CD14-positive monocyte (primary cell): ENCODE measurements around the gene FRG1. TPM values are rescaled to one million over a fixed set of nuclear protein-coding genes. Genes with fewer than 3 reads are reported as not detected.
"Not testable (repeated sequence)": the region's sequence is repeated elsewhere in the genome, so short reads cannot be mapped to it uniquely, and the experiment has no call there.

Source experiments
- DNase-seq, 3 donors: peaks; one replicate each; pipeline ENCODE4 v3.0.0-alpha.2; 2011 to 2022
- H2AFZ ChIP-seq: 2 replicates; pipeline ENCODE4 v1.6.0; 2012; ENCODE audit warnings: mild to moderate bottlenecking, low read depth, low read length, inconsistent platforms; ENCODE audit not compliant: insufficient read depth, poor library complexity, severe bottlenecking
- H3K27ac ChIP-seq, 2 donors: 1 replicate in 1 of 2; 2 replicates in 1 of 2; pipeline ENCODE4 v1.5.1; 2012 to 2013; ENCODE audit warnings: low read length in 2 of 2, control low read depth in 1 of 2, inconsistent platforms in 1 of 2, low read depth in 1 of 2, mild to moderate bottlenecking in 1 of 2
- H3K27me3 ChIP-seq, 2 donors: one replicate each; pipeline versions ENCODE4 v1.6.0 to v1.6.1; 2011 to 2013; ENCODE audit warnings: low read length in 2 of 2; ENCODE audit not compliant: control insufficient read depth in 2 of 2, insufficient read depth in 2 of 2
- H3K36me3 ChIP-seq, 2 donors: replicated peaks in 1 of 2; 1 replicate in 1 of 2; 2 replicates in 1 of 2; pipeline versions ENCODE4 v1.5.1 to v1.6.1; 2012 to 2013; ENCODE audit warnings: low read length in 2 of 2, control low read depth in 1 of 2, inconsistent platforms in 1 of 2, mild to moderate bottlenecking in 1 of 2; ENCODE audit not compliant: insufficient read depth in 2 of 2, control insufficient read depth in 1 of 2
- H3K4me1 ChIP-seq, 2 donors: 1 replicate in 1 of 2; 2 replicates in 1 of 2; pipeline versions ENCODE4 v1.5.1 to v1.6.1; 2012 to 2013; ENCODE audit warnings: low read length in 2 of 2, control low read depth in 1 of 2, inconsistent platforms in 1 of 2, mild to moderate bottlenecking in 1 of 2, moderate library complexity in 1 of 2; ENCODE audit not compliant: insufficient read depth in 2 of 2, control insufficient read depth in 1 of 2
- H3K4me2 ChIP-seq: replicated peaks from 2 replicates; pipeline ENCODE3; 2012; ENCODE audit warnings: low read length, moderate library complexity, mild to moderate bottlenecking; ENCODE audit not compliant: poor library complexity, severe bottlenecking; ENCODE audit errors: extremely low read depth
- H3K4me3 ChIP-seq, 3 experiments: fragments of 200-600 bp in 1 of 3; sonication (generic) in 1 of 3; replicated peaks in 1 of 3; 1 replicate in 2 of 3; 2 replicates in 1 of 3; pipeline ENCODE4 v1.5.1; 2011 to 2013; ENCODE audit warnings: low read length in 3 of 3, mild to moderate bottlenecking in 3 of 3, control low read depth in 2 of 3, low read depth in 2 of 3, inconsistent platforms in 1 of 3, moderate library complexity in 1 of 3
- H3K79me2 ChIP-seq: 2 replicates; pipeline ENCODE4 v1.6.0; 2012; ENCODE audit warnings: mild to moderate bottlenecking, control low read depth, inconsistent platforms, low read length, moderate library complexity; ENCODE audit not compliant: insufficient read depth
- H3K9ac ChIP-seq: 2 replicates; pipeline ENCODE4 v1.6.0; 2017; ENCODE audit warnings: low read length, mild to moderate bottlenecking; ENCODE audit not compliant: insufficient read depth, poor library complexity, severe bottlenecking
- H3K9me3 ChIP-seq, 2 donors: replicated peaks in 1 of 2; 1 replicate in 1 of 2; 2 replicates in 1 of 2; pipeline versions ENCODE4 v1.5.1 to v1.6.1; 2012 to 2013; ENCODE audit warnings: low read length in 2 of 2, control low read depth in 1 of 2; ENCODE audit not compliant: control insufficient read depth in 1 of 2, insufficient read depth in 1 of 2
- H4K20me1 ChIP-seq: 2 replicates; pipeline ENCODE4 v1.6.0; 2012; ENCODE audit warnings: mild to moderate bottlenecking, low read length, control low read depth, moderate library complexity; ENCODE audit not compliant: insufficient read depth
- H3K27ac Mint-ChIP-seq, 7 donors: one replicate each; pipeline ENCODE4 v1.8.0; 2020; ENCODE audit warnings: mild to moderate bottlenecking in 7 of 7, mixed read lengths in 7 of 7, moderate library complexity in 6 of 7, inconsistent platforms in 2 of 7
- H3K27me3 Mint-ChIP-seq, 3 donors: one replicate each; pipeline ENCODE4 v1.8.0; 2021 to 2022; ENCODE audit warnings: low read depth in 3 of 3, mild to moderate bottlenecking in 3 of 3, mixed read lengths in 3 of 3, moderate library complexity in 3 of 3, inconsistent platforms in 1 of 3
- H3K36me3 Mint-ChIP-seq, 2 donors: one replicate each; pipeline ENCODE4 v1.8.0; 2020; ENCODE audit warnings: mixed read lengths in 2 of 2, inconsistent platforms in 1 of 2, mild to moderate bottlenecking in 1 of 2
- H3K4me1 Mint-ChIP-seq: one replicate; pipeline ENCODE4 v1.8.0; 2020; ENCODE audit warnings: mild to moderate bottlenecking, mixed read lengths
- H3K4me3 Mint-ChIP-seq, 2 donors: one replicate each; pipeline ENCODE4 v1.8.0; 2020; ENCODE audit warnings: mild to moderate bottlenecking in 2 of 2, mixed read lengths in 2 of 2, moderate library complexity in 1 of 2
- H3K9me3 Mint-ChIP-seq, 7 donors: one replicate each; pipeline ENCODE4 v1.8.0; 2020 to 2022; ENCODE audit warnings: mixed read lengths in 7 of 7, mild to moderate bottlenecking in 6 of 7, moderate library complexity in 6 of 7, inconsistent platforms in 2 of 7
- CTCF ChIP-seq: fragments of 200-600 bp; IDR thresholded peaks from one replicate; pipeline ENCODE4 v1.8.0; 2022; ENCODE audit warnings: antibody characterized with exemption, mild to moderate bottlenecking
- WGBS: methylation state at CpG from one replicate; pipeline ENCODE4 v1.1.5; 2013; ENCODE audit warnings: missing lambda C conversion rate; ENCODE audit not compliant: insufficient coverage; 5-methylcytosine and 5-hydroxymethylcytosine counted together
- intact Hi-C, 2 donors: fragments of 100-400 bp; cut with micrococcal nuclease; formaldehyde crosslinking; loops; one replicate each; pipeline versions ENCODE4 v1.15.0 to v1.15.1; 2023
- polyA plus RNA-seq, 3 donors: library from polyadenylated mRNA; depleted of rRNA in 1 of 3; unstranded in 2 of 3; stranded (reverse) in 1 of 3; fragments of 300-500 nt in 2 of 3; fragments of >200 nt in 1 of 3; fragmentation: Illumina TruSeq in 2 of 3; gene quantifications; 1 replicate in 2 of 3; 2 replicates in 1 of 3; pipeline ENCODE4 v1.2.3, GENCODE V29; 2012 to 2021

FRG1 gene
- polyA plus RNA-seq, 3 donors, result 26.0 to 46.0 (median 45.8) TPM

GRCh38 chr4:189981970-189982369, 41.3 kb downstream of the FRG1 start:
- H3K27ac Mint-ChIP-seq, result no peak overlapping the region
- peaks cover 3 to 6% (median 4%) of the 10 kb centered on the region in 3 donors for H3K27me3 Mint-ChIP-seq
- WGBS, result 91% methylated on average over 8 of the region's 8 CpGs

GRCh38 chr4:189983916-189984526, 43.3 kb downstream of the FRG1 start:
- H3K9me3 ChIP-seq, H3K36me3 ChIP-seq, H3K27me3 Mint-ChIP-seq, H3K36me3 Mint-ChIP-seq, H3K27me3 ChIP-seq, H3K27ac ChIP-seq, DNase-seq, H3K4me1 Mint-ChIP-seq, H2AFZ ChIP-seq, H3K4me1 ChIP-seq, H3K79me2 ChIP-seq, H3K4me2 ChIP-seq, intact Hi-C loops, H3K4me3 ChIP-seq, H3K4me3 Mint-ChIP-seq, H3K9ac ChIP-seq, H3K9me3 Mint-ChIP-seq, H3K27ac Mint-ChIP-seq, H4K20me1 ChIP-seq: not testable (repeated sequence)
- WGBS, result 94% methylated on average over 9 of the region's 41 CpGs

More at GRCh38 chr4:189981970-189982369, 41.3 kb downstream of the FRG1 start:
- Histone ChIP-seq H2AFZ (no peak overlapping the region), H4K20me1 (no peaks in the 10 kb centered on the region), H3K4me1 (no peaks in the 10 kb centered on the region), H3K79me2 (no peaks in the 10 kb centered on the region), H3K4me2 (no peak overlapping the region), H3K27ac (no peak overlapping the region), H3K36me3 (no peaks in the 10 kb centered on the region), H3K9ac (no peak overlapping the region), H3K4me3 (no peak overlapping the region), H3K27me3 (no peaks in the 10 kb centered on the region), H3K9me3 (no peaks in the 10 kb centered on the region)
- H3K36me3 Mint-ChIP-seq, result no peaks in the 10 kb centered on the region
- H3K4me3 Mint-ChIP-seq, result no peak overlapping the region
- H3K4me1 Mint-ChIP-seq, result no peaks in the 10 kb centered on the region
- no peak for DNase-seq
- intact Hi-C loops, result no loop called here
- no peak for TF ChIP-seq CTCF
- peaks cover 0 to 8% (median 4%) of the 10 kb centered on the region in 7 donors for H3K9me3 Mint-ChIP-seq

- H4K20me1 ChIP-seq, H3K9ac ChIP-seq, H3K36me3 ChIP-seq, H3K9me3 Mint-ChIP-seq, H3K36me3 Mint-ChIP-seq, H3K79me2 ChIP-seq, H3K9me3 ChIP-seq, H3K27me3 ChIP-seq, H3K27me3 Mint-ChIP-seq, H3K4me1 ChIP-seq, H3K27ac ChIP-seq, H2AFZ ChIP-seq, H3K4me3 ChIP-seq, H3K4me1 Mint-ChIP-seq, DNase-seq, H3K4me2 ChIP-seq, intact Hi-C loops, H3K4me3 Mint-ChIP-seq, H3K27ac Mint-ChIP-seq: not testable (repeated sequence)
- 88% methylated on average over 6 of the region's 31 CpGs for WGBS
Observed at GRCh38 chr4:189984661-189985060, 44.0 kb downstream of the FRG1 start.

GRCh38 chr4:189985651-189986243, 45.1 kb downstream of the FRG1 start:
- H3K36me3 ChIP-seq, H3K36me3 Mint-ChIP-seq, H2AFZ ChIP-seq, H3K9me3 Mint-ChIP-seq, H3K4me1 Mint-ChIP-seq, intact Hi-C loops, H3K9ac ChIP-seq, H3K4me3 ChIP-seq, H3K27ac Mint-ChIP-seq, H3K27me3 ChIP-seq, H3K79me2 ChIP-seq, H3K4me1 ChIP-seq, H3K27ac ChIP-seq, DNase-seq, H3K27me3 Mint-ChIP-seq, H3K4me2 ChIP-seq, H3K9me3 ChIP-seq, H4K20me1 ChIP-seq, H3K4me3 Mint-ChIP-seq: not testable (repeated sequence)
- 100% methylated on average over 2 of the region's 4 CpGs for WGBS
